Dermis blood vessel endothelial cell (primary cell): ENCODE results near the gene GLDC. TPM values are rescaled to one million over a fixed set of nuclear protein-coding genes. Genes with fewer than 3 reads are reported as not detected.
"Not testable (repeated sequence)": the region's sequence is repeated elsewhere in the genome, so short reads cannot be mapped to it uniquely, and the experiment has no call there.

Source experiments
- DNase-seq: peaks from one replicate; pipeline ENCODE4 v3.0.0; 2010
- total RNA-seq: library from RNA; depleted of rRNA; stranded (reverse); fragments of >200 nt; gene quantifications from 2 replicates; pipeline ENCODE4 v1.2.3, GENCODE V29; 2014

GLDC gene
- total RNA-seq, result 3.2 and 10.0 TPM in 2 replicates

DNA sequence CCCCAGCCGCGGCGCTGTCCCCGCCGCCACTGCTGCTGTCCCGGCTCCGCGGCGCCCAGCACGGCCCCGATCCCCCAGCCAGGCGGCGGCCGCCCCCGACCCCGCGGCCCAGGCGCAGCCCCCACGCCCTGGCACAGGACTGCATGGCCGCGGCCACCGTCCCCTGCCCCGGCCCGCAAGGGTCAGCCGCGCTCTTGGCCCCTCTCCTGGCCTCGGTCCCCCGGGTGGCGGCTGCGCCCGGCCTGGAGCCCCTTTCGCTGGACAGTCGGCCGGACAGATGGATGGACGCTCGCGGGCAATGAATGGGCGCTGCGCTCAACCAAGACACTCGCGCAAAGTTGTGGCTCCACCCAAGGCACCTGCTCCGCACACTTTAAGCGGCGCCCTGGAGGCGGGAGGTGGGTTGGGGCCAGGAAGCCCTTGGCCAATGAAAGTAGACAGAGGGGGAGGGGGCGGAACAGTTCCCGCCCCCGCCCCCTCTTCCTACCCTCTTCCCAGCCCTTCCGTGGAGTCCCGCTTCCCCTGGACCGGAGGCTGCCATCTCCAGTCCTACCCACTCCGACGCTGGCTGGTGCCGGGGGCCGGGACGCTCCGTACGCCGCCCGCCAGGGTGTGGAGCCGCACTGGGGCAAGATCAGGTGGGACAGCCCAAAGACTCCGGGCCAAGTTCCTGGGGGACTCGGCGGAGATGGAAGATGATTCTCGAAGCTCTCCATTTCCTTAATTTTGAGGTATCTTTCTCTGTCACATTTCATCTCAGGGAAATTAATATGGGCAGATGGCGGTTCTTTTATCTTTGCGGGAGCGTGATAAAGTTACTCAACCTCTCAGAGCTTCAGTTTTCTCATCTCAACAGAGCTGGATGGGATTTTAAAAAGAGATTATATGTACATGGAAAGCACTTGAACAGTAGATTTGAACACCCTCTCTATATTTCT, at the start of gene GLDC:
Gene GLDC, minus strand, starts transcription at position 375 of the 938 bp plus-strand sequence. Its CDS starts 230 bp downstream, at position 145.
- DNase-seq, result peak; percentile 66

DNA sequence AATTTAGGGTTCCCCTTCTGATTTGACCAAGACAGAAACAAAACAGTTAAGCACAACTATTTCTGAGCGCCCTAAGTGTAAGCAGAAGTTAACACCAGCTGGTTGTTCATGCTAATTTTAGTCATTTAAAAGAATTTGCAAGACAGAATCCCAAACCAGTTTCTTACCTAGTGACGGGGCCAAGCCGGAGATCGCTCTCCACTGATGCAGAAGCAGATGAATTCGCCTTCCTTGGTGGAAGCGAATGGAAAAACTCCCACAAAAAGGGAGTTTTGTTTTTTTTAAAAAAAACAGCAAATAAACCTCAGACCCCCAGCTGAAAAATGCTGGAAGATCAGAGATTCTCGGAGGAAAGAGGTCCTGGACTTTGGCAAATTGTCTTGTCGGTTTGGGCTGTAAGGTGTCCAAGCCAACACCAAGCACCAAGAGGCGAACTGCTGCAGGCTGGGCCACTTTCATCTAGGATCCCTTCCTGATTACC, 47.4 kb upstream of the GLDC start:
- DNase-seq, result no peak

DNA sequence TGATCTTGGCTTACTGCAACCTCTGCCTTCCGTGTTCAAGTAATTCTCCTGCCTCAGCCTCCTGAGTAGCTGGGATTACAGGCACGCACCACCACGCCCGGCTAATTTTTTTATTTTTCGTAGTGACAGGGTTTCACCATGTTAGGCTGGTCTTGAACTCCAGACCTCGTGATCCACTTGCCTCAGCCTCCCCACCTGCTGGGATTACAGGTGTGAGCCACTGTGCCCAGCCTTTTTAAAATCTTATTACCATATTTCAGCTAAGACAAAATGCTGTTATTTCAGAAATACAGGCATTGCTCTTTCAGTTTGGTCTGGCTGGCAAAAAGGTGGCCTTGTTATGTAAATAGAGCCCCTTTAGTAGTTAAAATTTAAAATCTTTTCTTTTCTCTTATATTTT, 46.9 kb upstream of the GLDC start:
- DNase-seq, result no peak

DNA sequence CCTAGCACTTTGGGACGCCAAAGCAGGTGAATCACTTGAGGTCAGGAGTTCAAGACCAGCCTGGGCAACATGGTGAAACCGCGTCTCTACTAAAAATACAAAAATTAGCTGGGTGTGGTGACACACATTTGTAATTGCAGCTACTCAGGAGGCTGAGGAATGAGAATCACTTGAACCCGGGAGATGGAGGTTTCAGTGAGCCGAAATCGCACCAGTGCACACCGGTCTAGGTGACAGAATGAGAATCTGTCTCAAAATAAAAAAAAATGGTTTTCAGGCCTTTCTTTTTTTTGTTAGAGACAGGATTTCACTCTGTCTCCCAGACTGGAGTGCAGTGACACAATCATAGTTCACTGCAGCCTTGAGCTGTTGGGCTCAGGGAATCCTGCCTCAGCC, 45.1 kb upstream of the GLDC start:
- not testable (repeated sequence) for DNase-seq

DNA sequence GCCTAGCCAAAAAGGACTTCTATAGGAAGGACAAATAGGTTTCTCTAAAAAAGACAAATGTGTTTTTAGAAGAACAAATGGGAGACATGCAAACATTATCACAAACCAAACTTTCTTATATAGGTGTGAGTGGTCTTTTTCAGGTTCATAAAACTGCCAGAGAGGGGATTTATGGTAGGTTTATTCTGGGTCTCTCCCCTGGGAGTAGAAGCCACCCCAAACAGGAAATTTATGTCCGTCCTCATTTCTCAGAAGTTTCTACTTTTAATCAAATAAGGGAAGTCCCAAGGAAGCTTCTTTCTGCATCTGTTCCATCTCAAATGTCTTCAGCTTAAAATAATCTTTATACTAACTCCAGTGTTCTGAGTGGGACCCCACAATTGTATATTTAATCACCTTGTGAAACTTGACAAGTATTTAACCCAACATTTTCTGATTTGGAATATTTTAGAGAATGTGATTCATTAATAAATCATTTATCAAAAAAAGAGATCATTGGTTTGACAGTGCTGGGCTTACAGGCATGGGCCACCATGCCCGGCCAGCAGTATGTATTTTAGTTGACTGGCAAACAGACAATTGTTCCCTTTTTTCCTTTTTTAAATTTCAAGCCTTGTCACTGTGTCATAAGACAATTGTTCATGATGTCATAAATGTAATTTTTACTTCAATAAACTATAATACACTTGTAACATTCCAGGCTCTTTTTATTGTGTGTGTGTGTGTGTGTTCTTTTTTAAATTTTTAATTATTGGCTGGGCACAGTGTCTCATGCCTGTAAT, 44.6 kb upstream of the GLDC start:
- no peak for DNase-seq

DNA sequence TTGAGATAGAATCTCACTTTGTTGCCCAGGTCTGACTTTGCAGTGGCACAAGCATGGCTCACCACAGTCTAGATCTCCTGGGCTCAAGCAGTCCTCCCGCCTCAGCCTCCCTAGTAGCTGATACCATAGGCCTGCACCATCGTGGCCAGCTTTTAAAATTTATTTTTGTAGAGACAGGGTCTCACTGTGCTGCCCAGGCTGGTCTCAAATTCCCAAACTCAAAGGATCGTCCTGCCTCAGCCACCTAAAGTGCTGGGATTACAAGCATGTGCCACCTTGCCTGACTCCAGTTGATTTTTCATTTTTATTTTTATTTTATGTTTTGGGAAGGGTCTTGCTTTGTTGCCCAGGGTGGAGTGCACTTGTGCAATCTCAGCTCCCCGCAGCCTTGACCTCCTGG, 41.7 kb upstream of the GLDC start:
- DNase-seq, result no peak

DNA sequence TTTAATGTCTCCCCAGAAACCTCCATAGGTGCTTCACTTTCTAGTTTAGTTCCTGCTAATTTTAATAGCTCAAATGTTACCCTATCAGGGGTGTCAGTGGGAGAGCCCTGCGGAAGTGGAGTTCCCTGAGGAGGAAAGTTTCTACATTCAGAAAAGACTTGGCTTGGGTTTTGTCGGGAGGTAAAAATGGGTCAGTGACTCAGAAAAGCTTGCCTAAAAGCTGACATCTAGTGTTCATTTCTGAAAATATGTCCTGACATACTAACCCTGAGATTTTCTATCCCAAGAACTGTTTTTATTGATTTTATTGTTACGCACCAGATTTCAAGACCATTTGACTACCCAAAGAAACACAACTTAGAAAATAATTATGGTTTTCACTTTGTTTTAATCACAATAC, 40.9 kb upstream of the GLDC start:
- peak; percentile 48 for DNase-seq

DNA sequence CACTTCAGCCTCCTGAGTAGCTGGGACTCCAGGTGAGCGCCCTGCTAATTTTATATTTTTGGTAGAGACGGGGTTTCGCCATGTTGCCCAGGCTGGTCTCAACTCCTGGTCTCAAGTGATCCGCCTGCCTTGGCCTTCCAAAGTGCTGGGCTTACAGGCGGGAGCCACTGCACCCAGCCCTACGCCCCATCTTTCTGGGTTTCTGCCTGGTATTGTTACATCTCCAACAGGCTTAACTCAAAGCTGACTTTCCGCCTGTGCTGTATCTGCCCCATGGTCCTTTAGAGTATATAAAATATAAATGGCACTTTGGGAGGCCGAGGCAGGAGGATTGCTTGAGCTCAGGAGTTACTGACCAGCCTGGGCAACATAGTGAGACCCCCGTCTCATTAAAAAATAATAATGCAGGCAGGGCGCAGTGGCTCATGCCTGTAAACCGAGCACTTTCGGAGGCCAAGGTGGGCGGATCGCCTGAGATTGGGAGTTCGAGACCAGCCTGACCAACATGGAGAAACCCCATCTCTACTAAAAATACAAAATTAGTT, 36.5 kb upstream of the GLDC start:
- no peak for DNase-seq

DNA sequence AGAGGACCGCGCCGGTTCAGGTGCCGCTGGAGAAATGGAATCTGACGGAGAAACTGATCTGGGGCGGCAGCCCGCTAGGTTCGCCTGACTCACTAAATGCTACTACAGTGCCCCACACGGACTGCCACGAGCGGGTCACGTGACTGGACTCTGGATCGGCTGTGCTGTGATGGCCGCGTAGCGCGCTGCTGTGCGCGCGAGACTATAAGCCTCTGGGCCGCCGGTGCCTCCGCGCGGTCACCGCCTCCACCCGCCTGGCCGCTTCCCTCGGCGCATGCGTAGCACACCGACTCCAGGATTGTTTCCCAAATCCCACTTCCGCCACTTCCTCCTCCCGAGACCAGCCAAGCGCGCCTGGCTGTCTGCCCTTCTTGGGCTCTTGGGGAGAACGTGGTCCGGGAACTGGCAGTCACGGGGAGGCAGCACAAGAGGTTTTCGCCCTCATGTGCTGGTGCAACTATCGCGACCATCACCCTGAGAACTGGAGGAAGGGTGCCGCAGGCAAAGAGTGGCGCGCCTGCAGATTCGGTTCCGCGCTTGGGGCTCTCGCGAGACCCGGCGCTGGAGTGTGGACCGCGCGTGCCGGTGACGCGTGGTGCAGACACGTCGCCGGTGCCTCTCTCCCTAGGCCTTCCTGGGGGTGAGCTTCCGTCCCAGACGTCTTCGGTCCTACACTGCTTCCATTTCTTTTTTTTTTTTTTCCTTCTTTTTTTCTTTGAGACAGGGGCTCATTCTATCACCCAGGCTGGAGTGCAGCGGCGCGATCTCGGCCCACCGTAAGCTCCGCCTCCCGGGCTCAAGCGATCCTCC, 35.8 kb upstream of the GLDC start:
- peak; percentile 99 for DNase-seq

DNA sequence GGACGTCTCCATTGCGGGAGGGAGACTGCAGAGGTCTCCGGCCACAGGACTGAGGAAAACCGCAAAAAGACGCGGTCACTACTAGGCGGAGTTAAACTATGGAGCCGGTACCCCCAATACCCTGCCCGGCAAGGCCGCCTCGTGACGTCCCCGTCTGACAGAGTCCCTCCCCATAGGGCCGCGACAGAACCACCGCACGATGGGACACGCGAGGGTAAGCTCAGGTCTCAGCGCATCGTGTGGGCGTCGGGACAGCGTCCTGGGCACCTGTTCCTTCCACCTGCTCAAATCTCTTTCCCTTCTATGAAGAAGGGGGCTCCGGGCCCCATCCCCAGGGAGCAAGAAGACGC, 35.2 kb upstream of the GLDC start:
- DNase-seq, result peak; percentile 80

DNA sequence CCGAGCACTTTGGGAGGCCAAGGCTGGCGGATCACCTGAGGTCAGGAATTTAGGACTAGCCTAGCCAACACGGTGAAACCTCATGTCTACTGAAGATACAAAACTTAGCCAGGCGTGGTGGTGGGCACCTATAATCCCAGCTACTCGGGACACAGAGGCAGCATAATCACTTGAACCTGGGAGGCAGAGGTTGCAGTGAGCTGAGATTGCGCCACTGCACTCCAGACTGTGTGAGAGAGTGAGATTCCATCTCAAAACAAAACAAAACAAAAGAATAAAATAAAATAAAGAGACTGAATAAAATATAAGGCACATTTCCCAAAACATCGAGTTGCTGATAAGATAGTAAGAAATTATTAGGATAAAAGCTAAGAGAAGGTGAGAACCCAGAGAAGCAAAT, 32.3 kb upstream of the GLDC start:
- DNase-seq, result no peak

DNA sequence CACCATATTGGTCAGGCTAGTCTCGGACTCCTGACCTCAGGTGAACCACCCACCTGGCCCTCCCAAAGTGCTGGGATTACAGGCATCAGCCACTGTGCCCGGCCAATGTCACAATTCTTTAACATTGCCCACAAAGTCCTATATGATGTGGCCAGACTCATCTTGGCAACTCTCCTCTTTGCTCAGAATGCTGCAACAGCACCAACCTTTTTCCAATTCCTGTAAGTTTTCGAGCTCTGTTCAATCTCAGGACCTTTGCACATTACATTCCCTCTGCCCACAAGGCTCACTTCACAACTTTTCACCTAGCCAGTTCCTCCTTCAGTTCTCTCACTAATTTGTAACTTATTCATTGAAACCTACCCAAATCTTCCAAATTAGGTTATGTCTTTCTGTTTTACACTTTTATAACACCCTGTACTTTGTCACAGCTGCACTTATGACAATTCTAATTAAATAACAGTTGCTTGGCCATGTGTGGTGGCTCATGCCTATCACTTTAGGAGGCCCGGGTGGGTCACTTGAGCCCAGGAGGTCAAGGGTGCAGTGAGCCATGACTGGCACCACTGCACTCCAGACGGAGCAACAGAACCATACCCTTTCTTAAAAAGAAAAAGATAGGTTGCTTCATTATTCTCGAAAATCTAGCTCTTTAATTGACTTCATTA, 30.9 kb upstream of the GLDC start:
- DNase-seq, result no peak

DNA sequence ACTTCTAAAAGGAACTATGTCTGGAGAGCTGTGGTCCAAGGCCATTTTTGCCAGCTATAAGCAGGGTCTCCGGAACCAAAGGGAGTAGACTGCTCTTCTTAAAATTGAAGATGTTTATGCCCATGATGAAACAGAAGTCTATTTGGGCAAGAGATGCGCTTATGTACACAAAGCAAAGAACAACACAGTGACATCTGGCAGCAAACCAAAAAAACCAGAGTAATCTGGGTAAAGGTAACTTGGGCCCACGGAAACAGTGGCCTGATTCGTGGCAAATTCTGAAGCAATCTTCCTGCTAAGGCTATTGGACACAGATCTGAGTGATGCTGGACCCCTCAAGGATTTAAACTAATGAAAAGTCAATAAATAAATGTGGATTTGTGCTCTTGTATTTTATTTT, 29.7 kb upstream of the GLDC start:
- DNase-seq, result no peak

DNA sequence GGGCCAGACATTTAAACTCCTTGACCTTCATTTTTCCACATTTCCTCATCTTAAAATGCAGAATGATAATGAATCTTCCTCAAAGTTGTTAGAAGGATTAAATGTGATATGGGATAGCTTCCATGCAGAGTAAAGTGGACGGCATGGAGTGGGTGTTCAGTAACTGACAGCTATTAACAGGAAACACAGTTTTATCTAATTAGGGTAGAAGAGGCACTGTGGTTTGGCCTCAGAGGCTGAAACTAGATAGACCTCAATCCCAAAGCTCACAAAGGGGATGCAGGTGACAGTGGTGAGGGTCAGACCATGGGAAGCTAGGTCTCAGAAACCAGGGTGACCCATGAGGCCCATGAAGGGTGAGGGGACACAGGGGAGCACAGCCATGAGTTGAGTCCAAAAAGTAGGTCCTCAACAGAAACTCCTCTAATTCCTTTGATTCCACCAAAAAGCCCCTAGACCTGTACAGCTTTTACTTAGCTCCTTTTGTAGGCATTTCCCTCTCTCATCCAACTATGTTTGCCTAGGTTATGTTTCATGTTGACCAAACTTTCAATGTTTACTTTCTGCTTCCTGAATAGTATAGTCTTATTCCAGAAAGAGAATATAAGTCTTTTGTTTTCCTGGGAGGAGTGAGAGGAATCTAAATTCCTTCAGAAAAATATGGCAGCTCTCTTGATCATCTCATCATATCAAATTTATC, 27.9 kb upstream of the GLDC start:
- no peak for DNase-seq

DNA sequence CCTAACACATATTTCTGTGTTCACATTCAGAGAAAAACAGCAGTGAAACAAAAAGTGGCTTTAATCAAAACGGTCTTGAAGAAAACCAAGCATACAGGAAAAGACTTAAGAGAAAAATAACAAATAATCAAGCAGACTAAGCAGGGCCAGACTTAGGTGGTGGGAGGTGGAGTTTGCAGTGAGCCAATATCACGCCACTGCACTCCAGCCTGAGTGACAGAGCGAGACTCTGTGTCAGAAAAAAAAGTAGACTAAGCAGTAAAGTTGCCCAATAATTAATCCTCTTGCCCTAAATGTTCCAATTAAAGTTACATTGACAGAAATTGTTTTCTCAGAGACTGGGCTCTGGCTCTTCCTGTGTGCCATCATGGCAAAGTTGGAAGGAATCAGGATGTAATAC, 26.6 kb upstream of the GLDC start:
- no peak for DNase-seq

DNA sequence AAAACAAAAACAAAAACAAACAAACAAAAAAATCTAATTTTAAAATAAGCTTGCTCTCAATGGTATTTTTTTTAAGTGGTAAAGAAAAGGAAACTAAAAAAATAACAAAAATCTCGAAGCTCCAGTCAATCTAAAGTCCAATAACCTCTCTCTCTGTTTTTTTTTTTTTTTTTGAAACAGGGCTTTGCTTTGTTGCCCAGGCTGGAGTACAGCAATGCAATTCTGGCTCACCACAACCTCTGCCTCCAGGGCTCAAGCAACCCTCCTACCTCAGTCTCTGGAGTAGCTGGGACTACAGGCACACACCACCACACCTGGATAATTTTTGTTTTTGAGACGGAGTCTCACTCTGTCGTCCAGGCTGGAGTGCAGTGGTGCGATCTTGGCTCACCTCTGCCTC, 25.9 kb upstream of the GLDC start:
- DNase-seq, result no peak

DNA sequence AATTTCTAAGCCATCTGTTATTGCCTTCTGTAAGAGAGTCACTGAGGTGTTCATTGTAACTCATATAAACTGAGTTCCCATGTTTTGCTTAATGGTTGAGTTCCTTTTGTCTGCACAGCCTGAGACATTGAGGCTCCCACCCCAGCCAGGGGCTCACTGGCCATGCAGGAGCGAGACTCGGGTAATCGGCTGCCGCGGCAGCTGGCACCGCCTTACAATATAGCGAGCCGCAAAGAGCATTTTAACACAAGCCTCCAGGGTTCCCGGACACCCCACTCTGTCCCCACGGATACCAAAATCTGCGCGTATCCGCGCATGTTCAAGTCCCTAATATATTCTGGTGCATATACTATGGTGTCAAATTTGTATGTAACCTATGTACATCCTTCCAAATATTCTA, 24.4 kb upstream of the GLDC start:
- no peak for DNase-seq

DNA sequence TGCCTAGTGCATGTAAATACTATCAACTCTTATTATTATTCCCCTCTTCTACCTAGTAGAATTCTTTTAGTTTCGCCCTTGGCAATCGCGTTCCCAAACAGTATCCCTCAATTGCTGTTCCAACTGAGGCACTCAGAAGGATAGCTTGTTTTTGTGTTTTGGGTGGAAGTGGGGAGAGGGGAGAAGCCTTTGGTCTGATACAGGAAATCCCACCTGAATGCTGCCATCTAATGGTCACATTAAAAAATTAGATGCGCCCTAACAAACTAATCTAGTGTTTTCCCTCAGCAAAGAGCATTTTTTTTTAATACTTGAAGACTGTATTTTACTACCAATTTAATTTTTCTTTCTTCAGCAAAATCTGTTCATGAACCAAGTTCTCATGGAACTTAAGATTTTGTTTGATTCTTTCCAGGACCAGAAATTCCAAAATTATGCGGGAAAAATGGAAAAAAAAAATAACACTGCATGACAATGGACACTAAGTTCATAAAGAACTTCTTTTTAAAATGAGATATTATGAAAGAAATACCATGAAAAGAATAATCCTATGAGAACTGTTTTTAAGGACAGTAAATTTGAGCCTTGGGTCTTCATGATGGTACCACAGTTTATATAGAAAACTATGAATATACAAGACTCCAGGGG, 22.2 kb upstream of the GLDC start:
- peak; percentile 43 for DNase-seq

DNA sequence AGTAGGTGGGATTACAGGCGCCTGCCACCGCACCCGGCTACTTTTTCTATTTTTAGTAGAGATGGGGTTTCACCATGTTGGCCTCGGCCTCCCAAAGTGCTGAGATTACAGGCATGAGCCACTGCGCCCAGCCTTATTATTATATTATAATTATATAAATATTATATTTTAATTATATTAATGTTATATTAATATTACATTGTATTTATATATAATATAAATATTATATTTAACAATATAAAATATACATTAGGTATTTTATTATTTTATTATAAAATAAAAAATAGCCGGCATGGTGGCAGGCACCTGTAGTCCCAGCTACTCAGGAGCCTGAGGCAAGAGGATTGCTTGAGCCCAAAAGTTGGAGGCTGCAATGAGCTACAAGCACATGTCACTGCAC, 21.6 kb upstream of the GLDC start:
- DNase-seq, result no peak

DNA sequence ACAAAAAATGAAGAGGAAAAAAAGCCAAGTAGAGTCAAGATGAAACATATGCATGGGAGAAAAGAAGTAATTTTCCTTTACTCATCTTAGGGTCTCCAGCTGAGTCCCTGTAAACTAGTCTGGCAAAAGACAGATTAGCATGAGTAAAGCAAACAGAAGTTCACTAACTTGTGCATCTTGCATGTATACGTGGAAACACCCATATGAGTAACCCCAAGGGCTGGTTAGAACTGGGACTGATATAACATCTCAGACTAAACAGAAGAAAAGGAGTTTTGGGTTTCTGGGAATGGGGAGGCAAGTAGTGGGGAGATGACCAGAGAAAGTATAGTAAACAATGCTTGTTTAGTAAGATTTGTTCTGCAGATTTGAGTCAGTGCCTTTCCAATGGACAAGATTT, 20.1 kb upstream of the GLDC start:
- no peak for DNase-seq

DNA sequence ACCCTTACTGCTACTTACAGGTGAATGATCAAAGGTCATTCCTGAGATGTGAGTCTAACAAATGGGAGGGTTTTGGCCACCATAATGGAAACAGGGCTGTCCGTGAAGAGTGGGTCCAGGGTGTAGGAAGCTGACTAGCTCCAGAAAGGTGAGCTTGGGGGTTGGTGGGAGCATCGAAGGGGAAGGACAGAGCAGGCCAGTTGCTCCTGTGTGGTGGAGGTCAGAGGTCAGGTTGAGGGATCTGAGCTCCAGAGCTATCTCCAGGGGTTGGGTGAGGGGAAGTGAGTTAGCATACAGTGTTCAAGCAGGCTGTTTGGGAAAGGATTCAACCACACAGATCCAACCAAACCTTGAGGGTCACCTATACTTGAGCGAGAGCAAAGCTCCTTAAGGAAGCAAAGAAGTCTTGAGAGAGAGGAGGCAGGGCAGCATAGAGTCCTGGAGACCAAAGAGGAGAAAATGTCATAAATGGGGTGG, 18.7 kb upstream of the GLDC start:
- DNase-seq, result no peak
